Inferior parietal cortex (tissue), 1 donor: ENCODE results near the gene C11orf68.

Source experiments
- DNase-seq: peaks from one replicate; pipeline ENCODE4 v3.0.0-alpha.2; 2016; ENCODE audit errors: extremely low spot score

C11orf68 gene

GRCh38 chr11:65872586-65873317 lies 46.1 kb downstream of the C11orf68 start, which contains the start of gene EFEMP2:
EFEMP2 (minus strand) TSS chr11:65872800; CDS start chr11:65872354, 446 bp downstream.
- DNase-seq = no peak

GRCh38 chr11:65871811-65872548 lies 46.9 kb downstream of the C11orf68 start:
- no peak for DNase-seq

GRCh38 chr11:65870706-65871681 lies 47.9 kb downstream of the C11orf68 start:
- no peak for DNase-seq

- DNase-seq = no peak
Measured at GRCh38 chr11:65870307-65870658, 48.6 kb downstream of the C11orf68 start.

GRCh38 chr11:65869643-65870306 lies 49.1 kb downstream of the C11orf68 start:
- no peak for DNase-seq

GRCh38 chr11:65868907-65869306 lies 50.0 kb downstream of the C11orf68 start:
- no peak for DNase-seq

GRCh38 chr11:65868076-65868667 lies 50.7 kb downstream of the C11orf68 start:
- DNase-seq = peak; percentile 35

- no peak for DNase-seq
Measured at GRCh38 chr11:65867284-65868071, 51.4 kb downstream of the C11orf68 start.
